Panc1 (cell line): Measurements from ENCODE around the gene CHD6.

ENCODE experiments used
- POLR2AphosphoS5 ChIP-seq: IDR thresholded peaks from 2 replicates; pipeline ENCODE4 v1.6.1; 2012; ENCODE audit warnings: mild to moderate bottlenecking, low read depth, low read length, moderate library complexity
- SIN3A ChIP-seq: IDR thresholded peaks from 2 replicates; pipeline ENCODE4 v1.6.1; 2012; ENCODE audit warnings: low read depth, mild to moderate bottlenecking, low read length, moderate library complexity, borderline replicate concordance; ENCODE audit not compliant: insufficient read depth
- TCF7L2 ChIP-seq: IDR thresholded peaks from 2 replicates; pipeline ENCODE4 v1.6.1; 2011; ENCODE audit warnings: mild to moderate bottlenecking, low read depth, low read length, inconsistent platforms
- TF ChIP-seq, protein P1 (sequence below): fragments of 450-650 bp; IDR thresholded peaks from 2 replicates; pipeline ENCODE4 v1.5.1; 2017; ENCODE audit warnings: mild to moderate bottlenecking

DNA sequence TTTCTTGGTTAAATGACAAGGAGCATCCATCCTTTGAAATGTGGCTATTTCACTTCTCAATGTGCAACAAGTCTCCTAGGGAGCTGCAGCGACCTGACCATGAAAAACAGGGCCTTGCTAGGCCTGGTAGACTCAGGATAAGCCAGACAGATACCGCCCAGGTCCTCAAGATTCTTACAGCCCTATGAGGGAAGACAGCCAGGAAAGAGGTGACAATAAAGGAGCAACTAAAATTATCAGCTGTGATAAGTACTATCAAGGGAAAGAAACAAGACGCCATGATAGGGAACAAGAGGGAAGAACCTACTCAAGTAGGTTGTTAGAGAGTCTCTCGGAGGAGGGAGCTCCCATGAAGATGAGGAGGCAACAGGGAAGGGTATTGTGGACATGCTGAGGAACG is 200.1 kb downstream of the CHD6 start:
- TF ChIP-seq, protein P1, sequence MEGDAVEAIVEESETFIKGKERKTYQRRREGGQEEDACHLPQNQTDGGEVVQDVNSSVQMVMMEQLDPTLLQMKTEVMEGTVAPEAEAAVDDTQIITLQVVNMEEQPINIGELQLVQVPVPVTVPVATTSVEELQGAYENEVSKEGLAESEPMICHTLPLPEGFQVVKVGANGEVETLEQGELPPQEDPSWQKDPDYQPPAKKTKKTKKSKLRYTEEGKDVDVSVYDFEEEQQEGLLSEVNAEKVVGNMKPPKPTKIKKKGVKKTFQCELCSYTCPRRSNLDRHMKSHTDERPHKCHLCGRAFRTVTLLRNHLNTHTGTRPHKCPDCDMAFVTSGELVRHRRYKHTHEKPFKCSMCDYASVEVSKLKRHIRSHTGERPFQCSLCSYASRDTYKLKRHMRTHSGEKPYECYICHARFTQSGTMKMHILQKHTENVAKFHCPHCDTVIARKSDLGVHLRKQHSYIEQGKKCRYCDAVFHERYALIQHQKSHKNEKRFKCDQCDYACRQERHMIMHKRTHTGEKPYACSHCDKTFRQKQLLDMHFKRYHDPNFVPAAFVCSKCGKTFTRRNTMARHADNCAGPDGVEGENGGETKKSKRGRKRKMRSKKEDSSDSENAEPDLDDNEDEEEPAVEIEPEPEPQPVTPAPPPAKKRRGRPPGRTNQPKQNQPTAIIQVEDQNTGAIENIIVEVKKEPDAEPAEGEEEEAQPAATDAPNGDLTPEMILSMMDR, result no peak
- TF ChIP-seq SIN3A (no peak), TCF7L2 (no peak), POLR2AphosphoS5 (no peak)
